OCI-LY7 (cell line): ENCODE data around the gene MPPED2.

ENCODE experiments used
- EZH2phosphoT487 ChIP-seq: fragments of 200-600 bp; sonication (generic); IDR thresholded peaks from 2 replicates; pipeline ENCODE4 v1.6.1; 2018; ENCODE audit warnings: low read depth, borderline replicate concordance, mild to moderate bottlenecking, mixed run types, antibody characterized with exemption, low read length, moderate library complexity, mixed read lengths
- TF ChIP-seq, protein P1 (sequence below): fragments of 200-600 bp; sonication (generic); conservative IDR thresholded peaks from 2 replicates; pipeline ENCODE4 v1.5.1; 2014; ENCODE audit warnings: mild to moderate bottlenecking, antibody characterized with exemption, low read length, moderate library complexity, mixed read lengths

- TF ChIP-seq, protein P1, sequence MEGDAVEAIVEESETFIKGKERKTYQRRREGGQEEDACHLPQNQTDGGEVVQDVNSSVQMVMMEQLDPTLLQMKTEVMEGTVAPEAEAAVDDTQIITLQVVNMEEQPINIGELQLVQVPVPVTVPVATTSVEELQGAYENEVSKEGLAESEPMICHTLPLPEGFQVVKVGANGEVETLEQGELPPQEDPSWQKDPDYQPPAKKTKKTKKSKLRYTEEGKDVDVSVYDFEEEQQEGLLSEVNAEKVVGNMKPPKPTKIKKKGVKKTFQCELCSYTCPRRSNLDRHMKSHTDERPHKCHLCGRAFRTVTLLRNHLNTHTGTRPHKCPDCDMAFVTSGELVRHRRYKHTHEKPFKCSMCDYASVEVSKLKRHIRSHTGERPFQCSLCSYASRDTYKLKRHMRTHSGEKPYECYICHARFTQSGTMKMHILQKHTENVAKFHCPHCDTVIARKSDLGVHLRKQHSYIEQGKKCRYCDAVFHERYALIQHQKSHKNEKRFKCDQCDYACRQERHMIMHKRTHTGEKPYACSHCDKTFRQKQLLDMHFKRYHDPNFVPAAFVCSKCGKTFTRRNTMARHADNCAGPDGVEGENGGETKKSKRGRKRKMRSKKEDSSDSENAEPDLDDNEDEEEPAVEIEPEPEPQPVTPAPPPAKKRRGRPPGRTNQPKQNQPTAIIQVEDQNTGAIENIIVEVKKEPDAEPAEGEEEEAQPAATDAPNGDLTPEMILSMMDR = no peak
- no peak for TF ChIP-seq EZH2phosphoT487
Observed at GRCh38 chr11:30424321-30424720, 161.8 kb downstream of the MPPED2 start.
